Kidney epithelial cell (primary cell): ENCODE results near the gene NAALAD2. TPM values are rescaled to one million over a fixed set of nuclear protein-coding genes. Genes with fewer than 3 reads are reported as not detected.

Experiments
- DNase-seq: peaks from one replicate; pipeline ENCODE4 v3.0.0-alpha.2; 2010; ENCODE audit warnings: low read depth
- H3K27me3 ChIP-seq: 2 replicates; pipeline ENCODE4 v1.6.0; 2011; ENCODE audit warnings: low read length; ENCODE audit not compliant: control insufficient read depth, insufficient read depth
- H3K36me3 ChIP-seq: 2 replicates; pipeline ENCODE4 v1.5.1; 2011; ENCODE audit warnings: low read length; ENCODE audit not compliant: control insufficient read depth, insufficient read depth
- H3K4me3 ChIP-seq: 2 replicates; pipeline ENCODE4 v1.5.1; 2011; ENCODE audit warnings: low read depth, mild to moderate bottlenecking, control low read depth, low read length
- CTCF ChIP-seq: IDR thresholded peaks from 2 replicates; pipeline ENCODE4 v1.5.1; 2011; ENCODE audit warnings: mild to moderate bottlenecking, moderate library complexity, low read length, control low read depth, inconsistent platforms; ENCODE audit not compliant: insufficient read depth, poor library complexity, severe bottlenecking
- total RNA-seq: library from RNA; depleted of rRNA; stranded (reverse); fragments of >200 nt; gene quantifications from 2 replicates; pipeline ENCODE4 v1.2.3, GENCODE V29; 2015

NAALAD2 gene
- total RNA-seq, 1 donor from 2014 or later = 0.88 TPM

- no peak for DNase-seq
- Histone ChIP-seq H3K27me3 (no peaks in the 10 kb centered on the region), H3K4me3 (no peak overlapping the region), H3K36me3 (no peaks in the 10 kb centered on the region)
- TF ChIP-seq CTCF = no peak
These were observed 54.5 kb downstream of the NAALAD2 start for GRCh38 chr11:90189011-90189410.

GRCh38 chr11:90192869-90193582, 58.6 kb downstream of the NAALAD2 start:
- DNase-seq = no peak
- no peaks in the 10 kb centered on the region for H3K27me3 ChIP-seq
- H3K4me3 ChIP-seq = no peak overlapping the region
- H3K36me3 ChIP-seq = no peaks in the 10 kb centered on the region
- no peak for TF ChIP-seq CTCF

GRCh38 chr11:90197377-90197776, 62.9 kb downstream of the NAALAD2 start:
- TF ChIP-seq CTCF = no peak
- no peak overlapping the region for H3K4me3 ChIP-seq
- no peaks in the 10 kb centered on the region for H3K36me3 ChIP-seq
- H3K27me3 ChIP-seq = no peaks in the 10 kb centered on the region
- DNase-seq = no peak

- Histone ChIP-seq H3K27me3 (no peaks in the 10 kb centered on the region), H3K36me3 (no peaks in the 10 kb centered on the region)
- no peak for TF ChIP-seq CTCF
These were observed 67.9 kb downstream of the NAALAD2 start for GRCh38 chr11:90202342-90202741.

GRCh38 chr11:90204407-90204806, 69.9 kb downstream of the NAALAD2 start:
- no peaks in the 10 kb centered on the region for H3K36me3 ChIP-seq
- no peak for TF ChIP-seq CTCF
- H3K27me3 ChIP-seq = no peaks in the 10 kb centered on the region
- no peak overlapping the region for H3K4me3 ChIP-seq
- no peak for DNase-seq

More at GRCh38 chr11:90202342-90202741, 67.9 kb downstream of the NAALAD2 start:
- no peak for DNase-seq
- H3K4me3 ChIP-seq = no peak overlapping the region
